Right ventricle myocardium inferior (tissue), 1 donor: ENCODE data around the gene BLOC1S5. TPM values are rescaled to one million over a fixed set of nuclear protein-coding genes. Genes with fewer than 3 reads are reported as not detected.
A peak's percentile ranks its signal among the peaks of the same experiment; 100 is the strongest.

Experiments
- ATAC-seq: fragments of 200-7000 bp; cut with Tn5 transposase; one replicate; pipeline ENCODE4 v1.9.1; 2020; ENCODE audit warnings: mild to moderate bottlenecking, moderate library complexity
- DNase-seq: peaks from one replicate; pipeline ENCODE4 v3.0.0; 2021; ENCODE audit errors: missing footprints
- intact Hi-C: fragments of 100-400 bp; cut with DNase I; formaldehyde crosslinking; loops from one replicate; pipeline ENCODE4 v1.11.0; 2022
- long read RNA-seq: library from polyadenylated mRNA; unstranded; transcript quantifications from one replicate; pipeline ENCODE4 v2.0.0, GENCODE V29; 2021
- total RNA-seq: library from RNA; stranded (reverse); fragmentation: NEBNext Ultra II Directional; extraction: Animal tissue kit (Norgen Biotek cat#: 25700); gene quantifications from one replicate; pipeline ENCODE4 v1.2.1, GENCODE V29; 2021
- donor health status: DM: no; HTN: yes; CAD: no; lungs with severe emphysema.

Gene BLOC1S5, protein sequence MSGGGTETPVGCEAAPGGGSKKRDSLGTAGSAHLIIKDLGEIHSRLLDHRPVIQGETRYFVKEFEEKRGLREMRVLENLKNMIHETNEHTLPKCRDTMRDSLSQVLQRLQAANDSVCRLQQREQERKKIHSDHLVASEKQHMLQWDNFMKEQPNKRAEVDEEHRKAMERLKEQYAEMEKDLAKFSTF
- total RNA-seq = 8.1 TPM
- long read RNA-seq, partial matches to known transcripts = 0 of 2 reads
- long read RNA-seq, other reads (novel, unspliced or antisense) = 0 of 2 reads

DNA sequence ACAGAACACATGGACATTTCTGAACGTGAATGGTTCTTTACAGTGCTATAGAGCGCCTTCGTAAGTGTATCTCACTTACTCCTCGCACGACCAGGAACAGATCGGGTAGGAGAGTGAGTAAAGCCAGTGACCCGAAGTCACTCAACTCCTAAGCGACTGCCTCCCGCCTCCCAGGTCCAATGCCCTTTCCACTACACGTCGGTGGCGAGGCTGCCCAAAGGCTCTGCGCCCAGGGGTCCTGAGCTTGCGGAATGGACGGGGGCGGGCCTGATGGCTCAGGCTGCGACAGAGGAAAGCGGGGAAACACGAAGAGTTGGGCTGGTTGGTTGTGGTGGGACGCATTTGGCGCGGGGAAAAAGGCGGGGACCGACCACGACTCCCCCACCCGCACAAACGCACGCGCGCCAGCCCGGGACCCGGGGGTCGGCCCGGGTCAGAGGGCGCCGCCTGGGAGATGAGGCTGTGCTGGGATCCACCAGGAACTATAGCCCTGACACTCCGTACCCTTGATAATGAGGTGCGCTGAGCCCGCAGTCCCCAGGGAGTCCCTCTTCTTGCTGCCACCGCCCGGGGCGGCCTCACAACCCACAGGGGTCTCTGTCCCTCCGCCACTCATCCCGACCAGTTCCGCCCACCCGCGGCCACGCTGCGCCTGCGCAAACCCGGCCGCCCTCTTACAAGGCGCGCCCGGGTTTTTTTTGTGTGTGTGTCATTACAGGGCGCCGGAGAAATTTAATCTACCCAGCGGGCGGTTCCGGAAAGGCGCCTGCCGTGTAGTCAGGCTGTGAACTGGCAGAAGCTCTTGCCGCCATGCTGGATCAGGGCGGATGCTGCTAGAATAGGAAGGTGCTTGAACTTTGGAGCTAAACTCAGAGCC lies at the start of gene BLOC1S5:
TSS of gene BLOC1S5 (minus strand) at position 629 of the 877 bp plus-strand sequence. CDS start at position 616, 13 bp downstream.
- peak; percentile 99 for ATAC-seq
- DNase-seq = peak; percentile 98
- intact Hi-C loops = loop anchor here (2.0 to 5.0 kb wide), 3 partner anchors 37 to 341 kb away; partner anchors contain the start of gene TXNDC5

DNA sequence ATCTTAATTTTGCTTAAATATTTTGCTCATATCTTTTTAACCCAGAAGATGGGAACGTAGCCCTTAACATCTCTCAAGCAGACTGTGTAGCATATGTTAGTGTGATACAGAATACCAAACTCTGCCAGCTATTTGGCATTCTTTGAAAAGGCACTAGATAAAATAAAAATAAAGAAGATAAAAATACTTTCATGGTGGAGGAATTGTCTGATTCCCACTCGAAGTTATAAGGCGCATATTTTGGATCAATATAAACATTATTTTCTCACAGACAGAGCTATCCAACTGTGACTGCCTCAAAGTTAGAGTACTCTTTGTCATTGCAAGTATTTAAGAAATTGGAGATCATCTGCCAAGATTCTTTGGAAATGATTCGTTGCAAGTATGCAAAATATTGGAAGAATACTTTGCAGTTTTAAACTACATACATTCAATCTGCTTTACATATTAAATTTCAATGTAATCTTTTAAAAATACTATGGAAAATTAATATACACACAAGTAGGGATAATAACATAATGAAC lies 49.0 kb upstream of the BLOC1S5 start:
- no peak for ATAC-seq
- intact Hi-C loops = no loop called here

DNA sequence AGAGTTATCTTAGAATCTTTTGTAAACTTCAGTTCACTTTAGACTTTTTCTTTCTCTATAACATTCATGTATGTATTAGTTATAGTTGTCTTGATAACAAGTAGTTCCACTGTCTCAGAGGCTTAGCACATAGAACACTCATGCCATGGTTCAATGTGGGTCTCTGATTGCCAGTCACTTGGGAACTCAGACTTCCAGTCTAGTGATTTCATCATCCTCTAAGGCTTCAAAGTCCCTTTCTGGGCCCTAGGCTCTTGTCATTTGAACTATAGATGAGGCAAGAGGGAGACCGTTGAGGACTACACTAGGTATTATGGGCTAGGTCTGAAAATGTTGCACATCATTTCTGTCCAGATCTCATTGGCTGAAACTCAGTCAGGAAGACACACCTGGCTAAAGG lies 46.5 kb upstream of the BLOC1S5 start:
- intact Hi-C loops = no loop called here
- no peak for ATAC-seq
- DNase-seq = no peak

More for the DNA sequence above, 49.0 kb upstream of the BLOC1S5 start:
- no peak for DNase-seq

DNA sequence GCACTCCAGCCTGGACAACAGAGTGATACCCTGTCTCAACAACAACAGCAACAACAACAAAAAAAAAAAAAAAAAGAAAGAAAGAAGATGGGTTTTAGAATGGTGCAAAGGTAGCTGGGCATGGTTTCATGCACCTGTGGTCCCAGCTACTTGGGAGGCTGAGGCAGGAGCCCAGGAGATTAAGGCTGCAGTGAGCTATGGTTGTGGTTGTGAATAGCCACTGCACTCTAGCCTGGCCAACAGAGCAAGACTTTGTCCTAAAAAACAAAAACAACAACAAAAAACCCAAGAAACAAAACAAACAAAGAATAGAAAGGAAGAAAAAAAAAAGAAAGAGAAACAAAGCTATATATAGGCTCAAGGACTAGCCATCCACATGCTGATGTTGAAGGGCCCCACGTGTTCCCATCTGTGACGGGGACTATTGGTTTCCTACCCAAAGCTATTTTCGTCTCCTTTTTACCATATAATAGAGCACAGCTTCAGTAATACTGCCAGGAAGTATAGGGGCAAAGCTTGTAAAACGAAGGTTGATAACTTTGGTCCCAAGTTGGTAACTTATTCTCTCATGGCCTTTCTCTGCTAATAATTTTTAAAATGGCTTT lies 46.0 kb upstream of the BLOC1S5 start:
- DNase-seq (no peak), ATAC-seq (no peak)
- intact Hi-C loops = no loop called here

DNA sequence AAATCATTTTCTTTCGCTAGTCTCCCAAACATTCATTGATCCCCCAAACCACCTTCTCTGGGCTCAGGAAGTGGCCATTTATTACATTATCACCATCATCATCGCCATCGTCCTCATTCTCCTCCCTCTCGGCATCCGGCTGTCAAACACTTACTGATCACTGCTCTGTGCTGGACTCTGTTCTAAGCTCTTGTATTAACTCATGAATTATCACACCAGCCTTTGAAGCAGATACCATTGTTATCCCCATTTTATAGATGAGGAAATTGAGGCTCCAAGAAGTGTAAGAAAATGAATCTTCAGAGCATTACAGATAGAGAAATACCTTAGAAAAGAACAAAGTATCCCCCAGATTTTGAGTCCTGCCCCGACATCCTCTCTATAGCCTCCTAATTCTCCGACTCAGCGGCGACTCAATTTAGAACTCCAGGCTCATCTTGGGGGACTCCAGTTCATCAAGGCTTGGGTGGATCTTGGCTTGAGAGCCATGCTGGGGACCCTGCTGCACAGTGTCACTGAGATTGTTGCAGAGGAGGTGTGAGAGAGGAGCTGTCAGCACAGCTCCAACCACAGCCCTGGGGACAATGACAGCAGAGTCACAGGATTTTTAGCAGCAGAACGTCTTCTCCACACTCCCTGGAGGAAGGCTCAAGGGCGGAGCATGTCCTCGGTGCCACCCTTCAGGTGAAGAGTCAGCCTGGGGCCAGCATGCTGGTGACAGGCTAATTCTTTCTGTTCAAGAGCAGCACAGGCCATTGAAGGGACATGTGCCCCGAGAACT lies 44.8 kb upstream of the BLOC1S5 start:
- ATAC-seq (no peak), DNase-seq (no peak)
- intact Hi-C loops = no loop called here

DNA sequence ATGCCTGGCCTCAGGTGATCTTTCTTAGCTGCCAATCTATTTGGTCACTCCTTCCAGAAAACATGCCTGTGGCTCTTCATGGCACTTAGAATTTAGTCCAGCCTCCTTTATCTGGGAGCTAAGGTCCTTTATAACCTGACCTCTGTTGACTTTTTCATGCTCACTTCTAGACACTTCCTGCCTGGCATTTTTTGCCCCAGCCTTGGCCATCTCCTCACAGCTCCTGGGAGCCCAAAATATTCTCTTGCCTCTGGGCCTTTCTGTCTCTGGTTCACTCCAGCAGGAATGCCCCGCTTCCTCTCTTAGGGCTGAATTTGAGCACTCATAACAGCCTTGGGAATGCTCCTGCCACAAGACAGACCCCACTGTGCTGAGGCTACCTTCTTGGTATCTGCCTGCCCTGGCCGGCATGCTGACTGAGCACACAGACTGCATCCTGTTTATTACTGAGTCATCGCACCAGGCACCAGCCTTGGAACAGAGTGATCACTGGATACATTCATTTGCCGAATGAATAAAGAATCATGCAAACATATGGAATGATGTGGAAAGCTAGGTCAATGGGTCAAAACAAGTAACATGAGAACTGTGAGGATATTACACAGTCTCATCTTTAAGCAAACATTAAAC lies 44.0 kb upstream of the BLOC1S5 start:
- no peak for ATAC-seq
- no peak for DNase-seq
- intact Hi-C loops = no loop called here

DNA sequence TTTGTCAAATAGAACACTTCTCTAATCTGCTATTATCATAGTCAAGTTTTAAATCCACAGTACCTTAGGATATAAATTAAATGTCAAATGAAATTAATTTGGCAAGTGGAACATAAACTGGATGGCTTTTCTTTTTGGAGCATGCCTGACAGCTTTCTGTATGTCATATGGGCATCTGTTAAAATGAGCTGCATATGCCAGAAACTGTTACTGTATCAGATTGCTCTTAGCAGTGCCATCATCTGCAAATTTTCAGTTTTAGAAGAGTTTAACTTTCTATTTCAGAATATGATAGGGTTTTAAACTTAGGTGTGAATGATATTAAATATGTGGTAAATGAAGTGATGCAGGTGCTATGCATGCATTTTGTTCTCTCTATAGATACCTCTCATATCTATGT lies 41.6 kb upstream of the BLOC1S5 start:
- no peak for ATAC-seq
- intact Hi-C loops = no loop called here
- DNase-seq = no peak

DNA sequence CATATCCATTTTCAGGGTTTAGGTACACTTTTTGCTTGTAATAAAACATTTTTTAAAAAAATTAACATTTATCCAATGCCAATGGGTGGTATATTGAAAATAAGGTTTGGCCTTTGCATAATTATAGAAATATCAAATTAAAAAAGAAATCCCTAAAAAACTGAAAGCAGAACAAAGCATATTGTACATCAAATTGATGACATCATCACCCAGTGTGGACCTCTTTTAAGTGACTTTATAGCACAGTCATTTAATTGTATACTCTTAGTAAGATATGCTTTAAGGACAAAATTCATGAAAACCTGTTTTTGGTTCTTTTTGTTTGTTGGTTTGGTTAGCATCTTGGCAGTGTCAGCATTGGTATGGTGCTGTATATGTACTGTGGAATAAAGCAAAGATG lies 39.5 kb upstream of the BLOC1S5 start:
- ATAC-seq = no peak
- DNase-seq = no peak
- intact Hi-C loops = no loop called here

DNA sequence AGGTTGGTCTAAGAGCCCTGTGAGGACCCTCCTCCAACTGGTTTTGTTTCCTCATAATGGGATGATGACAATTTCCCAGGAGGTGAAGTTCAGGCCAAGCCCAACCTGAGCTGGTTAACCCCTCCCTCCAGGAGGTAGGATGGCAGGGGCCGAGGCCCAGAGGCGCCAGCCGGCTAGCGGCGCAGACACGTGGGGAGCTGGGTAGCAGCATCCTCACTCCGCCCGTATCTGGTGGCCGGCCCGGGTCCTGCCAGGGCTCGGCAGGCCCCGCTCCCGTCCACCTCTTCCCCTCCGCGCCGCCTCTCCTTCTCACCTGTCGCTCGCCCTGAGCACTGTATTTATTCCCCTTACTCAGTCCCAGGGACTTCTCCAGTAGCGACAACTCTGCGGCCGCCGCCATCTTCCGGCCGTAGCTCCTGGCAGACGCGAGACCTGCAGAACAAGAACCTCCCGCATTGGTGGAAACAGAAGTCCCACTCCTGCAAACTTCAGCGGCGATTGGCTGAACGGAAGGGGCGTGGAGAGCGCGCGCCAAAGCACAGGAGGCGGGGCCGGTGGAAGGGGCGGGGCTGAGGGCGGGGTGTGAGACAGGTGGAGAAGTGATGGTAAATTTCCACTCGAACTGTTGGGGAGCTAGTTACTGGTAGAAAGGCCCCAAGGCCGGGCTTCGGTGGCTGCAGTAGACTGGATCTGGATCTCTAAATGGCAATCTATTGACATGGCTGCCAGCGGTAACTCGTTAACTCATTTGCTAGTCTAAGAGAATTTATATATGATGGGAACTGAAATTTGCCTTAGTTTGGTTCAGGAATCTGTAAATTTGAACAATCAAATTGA lies 38.2 kb upstream of the BLOC1S5 start, which contains the start of gene EEF1E1:
TSS of gene EEF1E1 (minus strand) at position 427 of the 837 bp plus-strand sequence. CDS start at position 400, 27 bp downstream.
- peak; percentile 96 for DNase-seq
- intact Hi-C loops = no loop called here
- ATAC-seq = peak; percentile 99

DNA sequence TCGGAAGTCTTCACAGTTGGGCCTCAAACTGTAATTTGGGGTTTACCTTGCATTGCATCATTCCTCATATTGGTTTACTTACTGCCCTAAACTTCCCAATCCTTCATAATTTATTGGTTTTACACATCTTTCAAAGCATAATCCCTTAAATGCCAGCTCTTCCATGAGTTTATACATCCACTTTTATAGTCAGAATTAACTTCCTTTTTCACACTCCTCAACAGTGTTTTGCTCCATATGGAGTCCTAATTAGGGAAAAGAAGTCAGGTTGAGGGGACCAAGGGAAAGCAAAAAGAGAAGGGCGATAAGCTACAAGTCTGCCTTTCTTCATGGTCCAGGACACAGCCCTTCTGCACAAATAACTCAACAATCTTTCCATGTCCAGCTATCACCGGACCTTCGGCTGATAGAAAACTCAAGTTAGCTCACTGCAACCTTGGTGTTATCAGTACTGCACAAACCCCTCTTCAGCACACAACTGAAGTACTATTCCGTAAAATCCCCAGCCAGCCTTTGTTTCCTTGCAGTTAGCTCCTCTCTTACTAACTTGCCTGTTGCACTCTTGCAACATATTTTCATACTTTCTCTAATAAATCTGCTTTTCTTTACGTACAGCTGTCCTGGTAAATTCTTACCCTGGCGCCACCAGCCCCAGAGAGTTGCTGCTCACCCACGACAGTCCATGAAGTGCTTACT lies 36.1 kb upstream of the BLOC1S5 start:
- ATAC-seq (no peak), DNase-seq (no peak)
- intact Hi-C loops = no loop called here

DNA sequence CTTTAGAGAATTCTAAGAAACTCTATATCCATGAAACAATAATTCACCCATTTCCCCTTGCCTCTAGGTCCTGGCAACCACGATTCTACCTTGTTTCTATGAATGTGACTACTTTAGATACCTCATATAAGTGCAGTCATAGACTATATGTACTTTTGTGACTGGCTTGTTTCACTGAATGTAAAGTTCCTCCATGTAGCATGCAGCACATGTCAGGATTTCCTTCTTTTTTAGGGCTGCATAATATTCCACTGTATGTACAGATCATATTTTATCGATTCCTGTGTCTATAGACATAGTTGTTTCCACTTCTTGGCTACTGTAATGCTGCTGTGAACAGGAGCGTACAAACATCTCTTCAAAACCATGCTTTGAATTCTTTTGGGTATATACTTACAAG lies 26.5 kb upstream of the BLOC1S5 start:
- no peak for ATAC-seq
- intact Hi-C loops = no loop called here
- DNase-seq = no peak

DNA sequence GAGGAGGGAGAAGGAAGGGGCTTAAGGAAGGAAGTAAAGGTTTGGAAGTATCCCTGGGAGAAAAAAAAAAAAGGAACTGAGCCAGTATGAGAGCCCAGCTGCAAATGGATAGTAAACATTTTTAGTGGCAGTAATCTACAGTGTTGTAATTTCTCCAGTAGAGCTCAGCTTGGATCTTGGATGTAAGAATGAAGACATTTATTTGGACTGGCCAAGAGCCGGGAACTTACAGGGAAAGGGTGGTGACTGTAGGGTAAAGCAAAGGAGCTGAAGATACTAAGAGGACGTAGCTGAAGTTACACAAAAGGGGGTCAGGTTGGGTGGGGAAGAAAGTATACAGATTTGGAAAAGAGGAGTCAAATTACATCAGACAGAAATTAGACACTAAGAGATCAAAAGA lies 24.7 kb upstream of the BLOC1S5 start:
- ATAC-seq = no peak
- intact Hi-C loops = no loop called here

DNA sequence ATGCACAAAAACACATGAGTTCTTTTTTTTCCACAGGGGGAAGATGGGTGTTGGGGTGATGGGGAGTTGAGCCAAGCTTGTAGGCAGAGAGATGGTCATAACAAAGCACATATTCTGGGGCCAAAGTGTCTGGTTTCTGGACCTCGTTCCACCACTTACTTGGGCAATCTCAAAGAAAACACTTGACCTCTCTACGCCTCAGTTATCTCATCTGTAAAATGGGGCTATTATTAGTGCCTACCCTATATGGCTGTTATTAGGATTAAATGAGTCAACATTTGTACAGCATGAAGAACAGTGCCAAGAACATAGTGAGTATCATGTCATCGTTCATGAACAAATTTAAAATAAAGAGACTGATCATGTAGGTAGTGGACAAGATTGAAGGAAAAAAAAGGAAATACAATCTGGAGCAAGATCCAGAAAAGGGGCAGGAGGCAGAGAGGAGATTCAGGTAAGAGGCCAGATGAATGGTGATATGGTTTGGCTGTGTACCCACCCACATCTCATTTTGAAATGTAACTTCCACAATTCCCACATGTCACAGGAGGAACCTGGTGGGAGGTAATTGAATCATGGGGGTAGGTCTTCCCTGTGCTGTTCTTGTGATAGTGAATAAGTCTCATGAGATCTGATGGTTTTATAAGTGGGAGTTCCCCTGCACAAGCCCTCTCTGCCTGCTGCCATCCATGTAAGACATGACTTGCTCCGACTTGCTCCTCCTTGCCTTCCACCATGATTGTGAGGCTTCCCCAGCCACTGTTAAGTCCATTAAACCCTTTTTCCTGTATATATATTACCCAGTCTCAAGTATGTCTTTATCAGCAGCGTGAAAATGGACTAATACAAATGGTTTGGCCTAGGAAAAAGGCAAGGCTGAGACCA lies 23.9 kb upstream of the BLOC1S5 start:
- ATAC-seq = no peak
- intact Hi-C loops = no loop called here

More for the DNA sequence above, 24.7 kb upstream of the BLOC1S5 start:
- DNase-seq = no peak

DNA sequence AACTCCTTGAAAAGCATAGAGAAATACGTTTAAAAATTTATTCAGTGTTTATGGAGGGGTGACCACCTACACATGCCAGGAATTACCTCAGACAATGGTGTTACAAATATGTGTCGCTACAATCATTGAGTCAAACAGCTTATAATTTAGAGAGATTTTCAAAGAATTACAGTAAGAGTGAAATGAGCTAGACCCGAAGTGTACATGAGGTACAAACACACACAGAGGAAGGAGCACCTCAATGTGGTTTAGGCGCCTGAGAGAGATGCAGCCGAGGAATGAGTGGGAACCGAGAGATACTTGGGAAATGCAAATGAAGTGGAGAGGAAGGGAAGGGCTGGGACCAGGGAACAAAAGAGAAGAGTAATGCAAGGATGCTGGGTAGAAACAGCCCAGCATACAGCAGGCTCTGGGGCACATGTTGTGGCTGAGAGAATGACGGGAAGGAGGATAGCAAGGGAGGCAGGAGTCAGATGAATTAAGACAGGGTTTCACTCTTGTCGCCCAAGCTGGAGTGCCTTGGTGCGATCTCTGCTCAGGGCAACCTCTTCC lies 22.6 kb upstream of the BLOC1S5 start:
- DNase-seq (no peak), ATAC-seq (no peak)
- intact Hi-C loops = no loop called here

More for the DNA sequence above, 23.9 kb upstream of the BLOC1S5 start:
- no peak for DNase-seq

DNA sequence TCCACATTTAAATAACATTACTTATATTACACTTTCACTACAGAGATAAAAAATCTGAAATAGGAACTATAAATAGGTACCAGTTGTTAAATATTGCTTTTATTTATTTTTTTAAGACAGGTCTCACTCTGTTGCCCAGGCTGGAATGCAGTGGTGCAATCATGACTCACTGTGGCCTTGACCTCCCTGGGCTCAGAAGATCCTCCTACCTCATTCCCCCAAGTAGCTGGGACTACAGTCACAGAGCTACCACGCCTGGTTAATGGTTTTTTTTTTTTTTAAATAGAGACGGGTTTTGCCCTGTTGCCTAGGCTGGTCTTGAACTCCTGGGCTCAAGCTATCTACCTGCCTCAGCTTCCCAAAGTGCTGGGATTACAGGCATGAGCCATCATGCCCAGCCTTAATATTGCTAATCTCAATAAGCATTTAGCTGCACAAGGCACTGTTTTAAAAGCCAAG lies 20.9 kb upstream of the BLOC1S5 start:
- DNase-seq (no peak), ATAC-seq (no peak)
- intact Hi-C loops = no loop called here
